Esophagus muscularis mucosa (tissue), 4 donors: Measurements from ENCODE around the gene PRIM1. TPM values are rescaled to one million over a fixed set of nuclear protein-coding genes. Genes with fewer than 3 reads are reported as not detected.
"Not testable (repeated sequence)": the region's sequence is repeated elsewhere in the genome, so short reads cannot be mapped to it uniquely, and the experiment has no call there.

Experiments
- DNase-seq: peaks from one replicate; pipeline ENCODE4 v3.0.0-alpha.2; 2017; ENCODE audit errors: extremely low spot score
- H3K27ac ChIP-seq, 4 donors: fragments of 200-600 bp; sonication (generic); replicated peaks in 1 of 4; 1 replicate in 3 of 4; 2 replicates in 1 of 4; pipeline ENCODE4 v1.5.1; 2016 to 2019; ENCODE audit warnings: mild to moderate bottlenecking in 1 of 4
- H3K27me3 ChIP-seq, 4 donors: fragments of 200-600 bp; sonication (generic); one replicate each; pipeline versions ENCODE4 v1.5.1 to v1.6.0; 2016 to 2019
- H3K36me3 ChIP-seq, 4 donors: fragments of 200-600 bp; sonication (generic); one replicate each; pipeline ENCODE4 v1.5.1; 2016 to 2019
- H3K4me1 ChIP-seq, 4 donors: fragments of 200-600 bp; sonication (generic); one replicate each; pipeline ENCODE4 v1.5.1; 2016 to 2019
- H3K4me3 ChIP-seq, 4 donors: fragments of 200-600 bp; sonication (generic); 1 replicate in 2 of 4; 2 replicates in 2 of 4; pipeline ENCODE4 v1.5.1; 2016 to 2019; ENCODE audit warnings: mild to moderate bottlenecking in 4 of 4, moderate library complexity in 1 of 4
- H3K9me3 ChIP-seq, 4 donors: fragments of 200-600 bp; sonication (generic); 1 replicate in 3 of 4; 2 replicates in 1 of 4; pipeline ENCODE4 v1.5.1; 2016 to 2019
- EP300 ChIP-seq: sonication (generic); formaldehyde crosslinking; IDR thresholded peaks from one replicate; pipeline ENCODE4 v1.6.1; 2017; ENCODE audit warnings: antibody characterized with exemption
- POLR2A ChIP-seq: fragments of 450-650 bp; IDR thresholded peaks from one replicate; pipeline ENCODE4 v1.6.1; 2017; ENCODE audit warnings: antibody characterized with exemption, moderate library complexity, mild to moderate bottlenecking, low read depth
- POLR2AphosphoS5 ChIP-seq, 2 donors: sonication (generic); formaldehyde crosslinking; IDR thresholded peaks; one replicate each; pipeline ENCODE4 v1.6.1; 2017; ENCODE audit warnings: antibody characterized with exemption in 2 of 2
- WGBS: methylation state at CpG from one replicate; pipeline ENCODE4 v1.1.5; 2018; 5-methylcytosine and 5-hydroxymethylcytosine counted together
- intact Hi-C: fragments of 100-400 bp; cut with DNase I; formaldehyde crosslinking; loops from one replicate; pipeline ENCODE4 v1.15.1; 2023
- total RNA-seq, 4 donors: library from RNA; depleted of rRNA; stranded (reverse); fragments of >200 nt; gene quantifications; one replicate each; pipeline versions ENCODE4 v1.1.0 to v1.2.1, GENCODE V29; 2016
- TF ChIP-seq, protein P1 (sequence below), 3 experiments: fragments of 200-600 bp in 2 of 3; fragments of 450-650 bp in 1 of 3; sonication (generic) in 2 of 3; IDR thresholded peaks; one replicate each; pipeline ENCODE4 v1.5.1; 2017 to 2019; ENCODE audit warnings: antibody characterized with exemption in 3 of 3, mild to moderate bottlenecking in 2 of 3, moderate library complexity in 1 of 3

PRIM1 gene
- total RNA-seq, 4 donors from 2014 or later: 2.2 to 4.2 (median 3.2) TPM

DNA sequence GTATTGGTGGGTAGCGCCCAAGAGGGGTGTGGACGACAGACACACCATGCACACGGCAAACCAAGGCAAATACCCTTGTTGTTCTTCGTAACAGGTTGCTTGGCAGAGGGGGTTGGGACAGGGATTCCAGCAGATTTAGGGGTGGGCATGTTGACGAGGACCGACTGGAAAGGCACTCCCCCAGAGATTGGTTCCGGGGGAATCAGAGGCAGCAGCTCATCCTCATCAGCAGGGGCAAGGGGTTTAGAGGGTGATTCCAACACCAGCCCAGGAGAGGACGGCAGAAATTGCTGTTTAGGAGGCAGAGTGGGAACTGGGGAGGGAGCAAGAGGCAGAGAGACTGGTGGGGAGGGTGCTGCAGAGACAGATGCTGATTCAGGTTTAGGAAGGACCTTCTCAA, 36.3 kb downstream of the PRIM1 start:
- H3K27me3 ChIP-seq: no peaks in the 10 kb centered on the region
- intact Hi-C loops: no loop called here
- no peak for DNase-seq
- 66% methylated on average over 8 of the region's 8 CpGs for WGBS
- H3K27ac ChIP-seq: no peak overlapping the region
- H3K4me3 ChIP-seq: no peak overlapping the region
- peaks cover 39 to 97% (median 78%) of the 10 kb centered on the region in 4 donors for H3K36me3 ChIP-seq
- H3K4me1 ChIP-seq: peaks cover 45 to 62% (median 55%) of the 10 kb centered on the region in 4 donors
- H3K9me3 ChIP-seq: no peaks in the 10 kb centered on the region
- TF ChIP-seq, protein P1, sequence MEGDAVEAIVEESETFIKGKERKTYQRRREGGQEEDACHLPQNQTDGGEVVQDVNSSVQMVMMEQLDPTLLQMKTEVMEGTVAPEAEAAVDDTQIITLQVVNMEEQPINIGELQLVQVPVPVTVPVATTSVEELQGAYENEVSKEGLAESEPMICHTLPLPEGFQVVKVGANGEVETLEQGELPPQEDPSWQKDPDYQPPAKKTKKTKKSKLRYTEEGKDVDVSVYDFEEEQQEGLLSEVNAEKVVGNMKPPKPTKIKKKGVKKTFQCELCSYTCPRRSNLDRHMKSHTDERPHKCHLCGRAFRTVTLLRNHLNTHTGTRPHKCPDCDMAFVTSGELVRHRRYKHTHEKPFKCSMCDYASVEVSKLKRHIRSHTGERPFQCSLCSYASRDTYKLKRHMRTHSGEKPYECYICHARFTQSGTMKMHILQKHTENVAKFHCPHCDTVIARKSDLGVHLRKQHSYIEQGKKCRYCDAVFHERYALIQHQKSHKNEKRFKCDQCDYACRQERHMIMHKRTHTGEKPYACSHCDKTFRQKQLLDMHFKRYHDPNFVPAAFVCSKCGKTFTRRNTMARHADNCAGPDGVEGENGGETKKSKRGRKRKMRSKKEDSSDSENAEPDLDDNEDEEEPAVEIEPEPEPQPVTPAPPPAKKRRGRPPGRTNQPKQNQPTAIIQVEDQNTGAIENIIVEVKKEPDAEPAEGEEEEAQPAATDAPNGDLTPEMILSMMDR (IDR thresholded peaks at IDR 0.05): no peak
- TF ChIP-seq POLR2A (no peak), POLR2AphosphoS5 (IDR thresholded peaks at IDR 0.05) (no peak), EP300 (no peak)

GRCh38 chr12:56714431-56714929, 37.6 kb downstream of the PRIM1 start:
- Histone ChIP-seq H3K4me1 (peaks cover 32 to 49% (median 42%) of the 10 kb centered on the region in 4 donors), H3K4me3 (no peak overlapping the region), H3K27ac (no peak overlapping the region), H3K27me3 (no peaks in the 10 kb centered on the region), H3K36me3 (peaks cover 34 to 86% (median 65%) of the 10 kb centered on the region in 4 donors), H3K9me3 (no peaks in the 10 kb centered on the region)
- WGBS: 92% methylated on average over 2 of the region's 2 CpGs
- DNase-seq: no peak
- intact Hi-C loops: no loop called here
- TF ChIP-seq, protein P1 (IDR thresholded peaks at IDR 0.05): no peak
- no peak for TF ChIP-seq EP300
- TF ChIP-seq POLR2A: no peak
- TF ChIP-seq POLR2AphosphoS5 (IDR thresholded peaks at IDR 0.05): no peak

- H3K4me3 ChIP-seq: no peak overlapping the region
These were observed 38.8 kb downstream of the PRIM1 start for GRCh38 chr12:56713345-56713744.

DNA sequence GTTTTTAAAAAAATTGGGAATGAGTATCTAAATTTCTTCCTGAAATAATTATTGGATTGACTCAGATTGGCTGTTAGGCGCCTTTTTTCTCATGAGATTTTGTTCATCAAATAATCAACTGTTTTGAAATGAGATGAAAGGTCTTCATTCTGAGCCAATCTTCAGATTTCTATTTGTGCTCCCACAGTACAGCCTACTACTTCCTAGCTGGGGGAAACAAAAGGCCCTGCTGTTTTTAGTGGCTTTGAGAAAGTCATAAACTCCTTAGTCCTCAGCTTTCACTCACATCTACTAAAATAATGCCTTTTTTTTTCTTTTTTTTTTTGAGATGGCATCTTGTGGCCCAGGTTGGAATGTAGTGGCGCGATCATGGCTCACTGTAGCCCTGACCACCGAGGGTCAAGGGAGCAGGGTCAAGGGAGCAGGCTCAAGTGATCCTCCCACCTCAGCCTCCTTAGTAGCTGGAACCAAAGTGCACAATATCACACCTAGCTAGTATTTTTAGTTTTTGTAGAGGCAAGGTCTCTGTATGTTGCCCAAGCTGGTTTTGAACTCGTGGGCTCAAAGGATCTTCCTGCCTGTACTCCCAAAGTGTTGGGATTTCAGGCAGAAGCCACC, 42.3 kb downstream of the PRIM1 start:
- Histone ChIP-seq H3K4me1 (peaks cover 0 to 4% (median 0%) of the 10 kb centered on the region in 4 donors), H3K27me3 (no peaks in the 10 kb centered on the region), H3K36me3 (peaks cover 27 to 43% (median 37%) of the 10 kb centered on the region in 4 donors), H3K9me3 (no peaks in the 10 kb centered on the region), H3K4me3 (no peak overlapping the region), H3K27ac (no peak overlapping the region)
- intact Hi-C loops: no loop called here
- no peak for DNase-seq
- TF ChIP-seq POLR2A (no peak), EP300 (no peak), POLR2AphosphoS5 (IDR thresholded peaks at IDR 0.05) (no peak)
- TF ChIP-seq, protein P1 (IDR thresholded peaks at IDR 0.05): no peak
- 87% methylated on average over 5 of the region's 5 CpGs for WGBS

More at GRCh38 chr12:56713345-56713744, 38.8 kb downstream of the PRIM1 start:
- Histone ChIP-seq H3K27me3 (no peaks in the 10 kb centered on the region), H3K9me3 (no peaks in the 10 kb centered on the region), H3K27ac (no peak overlapping the region), H3K36me3 (peaks cover 31 to 75% (median 55%) of the 10 kb centered on the region in 4 donors), H3K4me1 (peaks cover 20 to 38% (median 31%) of the 10 kb centered on the region in 4 donors)
- DNase-seq: no peak
- TF ChIP-seq, protein P1 (IDR thresholded peaks at IDR 0.05): no peak
- no peak for TF ChIP-seq POLR2AphosphoS5 (IDR thresholded peaks at IDR 0.05)
- TF ChIP-seq EP300: no peak
- no peak for TF ChIP-seq POLR2A
- 80% methylated on average over 3 of the region's 3 CpGs for WGBS
- intact Hi-C loops: no loop called here

- H3K4me3 ChIP-seq, H3K27me3 ChIP-seq, H3K27ac ChIP-seq, H3K4me1 ChIP-seq, DNase-seq, intact Hi-C loops, H3K9me3 ChIP-seq, H3K36me3 ChIP-seq: not testable (repeated sequence)
- WGBS: 71% methylated on average over 5 of the region's 5 CpGs
These were observed 47.6 kb downstream of the PRIM1 start for GRCh38 chr12:56704522-56704921.
